Endothelial cell of umbilical vein (primary cell): ENCODE measurements around the gene TMEM129. TPM values are rescaled to one million over a fixed set of nuclear protein-coding genes. Genes with fewer than 3 reads are reported as not detected.

Experiments
- BruUV-seq: library from RNA; stranded (reverse); fragments of 400-500 nt; replicated peaks from 2 replicates; lab custom pipeline; 2021; lab: Mats Ljungman, UMichigan
- CTCF ChIA-PET: fragments of 300-600, 350-600 bp; sonication (Branson Sonifier 250); formaldehyde crosslinking; loops from one replicate; lab custom pipeline; 2021; ENCODE audit warnings: antibody characterized with exemption, inconsistent platforms; lab: Charles Lee
- POLR2A ChIA-PET: fragments of 300-600, 350-600 bp; sonication (Branson Sonifier 250); formaldehyde crosslinking; loops from one replicate; lab custom pipeline; 2021; ENCODE audit warnings: antibody characterized with exemption, inconsistent platforms; lab: Charles Lee
- DNase-seq: peaks from one replicate; pipeline ENCODE4 v3.0.0-alpha.2; 2011; ENCODE audit warnings: low read depth, low spot score
- FAIRE-seq: peaks from 2 replicates; lab custom pipeline; 2011; peaks lifted over from hg19 to GRCh38; lab: Jason Lieb, UNC
- H2AFZ ChIP-seq: 2 replicates; pipeline ENCODE4 v1.6.0; 2012; ENCODE audit warnings: low read depth, low read length, control low read depth, inconsistent platforms
- H3K27ac ChIP-seq: 2 replicates; pipeline ENCODE4 v1.5.1; 2011; ENCODE audit warnings: low read depth, mild to moderate bottlenecking, control low read depth, low read length, moderate library complexity; ENCODE audit not compliant: insufficient read depth
- H3K27me3 ChIP-seq, 2 experiments: 2 replicates each; pipeline versions ENCODE4 v1.6.0 to v1.6.1; 2011; ENCODE audit warnings: low read length in 2 of 2, mixed read lengths in 1 of 2; ENCODE audit not compliant: control insufficient read depth in 2 of 2, insufficient read depth in 2 of 2
- H3K36me3 ChIP-seq, 2 experiments: 2 replicates in 1 of 2; 3 replicates in 1 of 2; pipeline ENCODE4 v1.5.1; 2011; ENCODE audit warnings: low read length in 2 of 2, mild to moderate bottlenecking in 1 of 2, moderate library complexity in 1 of 2; ENCODE audit not compliant: control insufficient read depth in 2 of 2, insufficient read depth in 2 of 2; ENCODE audit errors: extremely low read depth in 1 of 2
- H3K4me1 ChIP-seq: 3 replicates; pipeline ENCODE4 v1.5.1; 2011; ENCODE audit warnings: mild to moderate bottlenecking, low read length; ENCODE audit not compliant: control insufficient read depth, insufficient read depth; ENCODE audit errors: extremely low read depth
- H3K4me2 ChIP-seq: 2 replicates; pipeline ENCODE4 v1.6.1; 2011; ENCODE audit warnings: low read length, control low read depth, mixed read lengths; ENCODE audit not compliant: insufficient read depth
- H3K4me3 ChIP-seq, 3 experiments: fragments of 200-600 bp in 1 of 3; sonication (generic), shearing (Covaris generic) in 1 of 3; replicated peaks in 1 of 3; 2 replicates each; pipeline ENCODE4 v1.5.1; 2011 to 2016; ENCODE audit warnings: control low read depth in 3 of 3, low read length in 3 of 3, mild to moderate bottlenecking in 2 of 3, inconsistent platforms in 1 of 3, low read depth in 1 of 3, moderate library complexity in 1 of 3; ENCODE audit not compliant: insufficient read depth in 1 of 3
- H3K79me2 ChIP-seq: 2 replicates; pipeline ENCODE4 v1.6.0; 2012; ENCODE audit warnings: low read length, inconsistent platforms; ENCODE audit not compliant: control insufficient read depth, insufficient read depth
- H3K9ac ChIP-seq: replicated peaks from 2 replicates; pipeline ENCODE3; 2011; ENCODE audit warnings: low read length, control low read depth; ENCODE audit not compliant: insufficient read depth; ENCODE audit errors: extremely low read depth
- H3K9me1 ChIP-seq: replicated peaks from 3 replicates; pipeline ENCODE4 v1.6.0; 2011; ENCODE audit warnings: mild to moderate bottlenecking, low read length; ENCODE audit not compliant: control insufficient read depth, insufficient read depth; ENCODE audit errors: extremely low read depth
- H3K9me3 ChIP-seq: replicated peaks from 2 replicates; pipeline ENCODE4 v1.5.1; 2012; ENCODE audit warnings: low read length, inconsistent platforms; ENCODE audit not compliant: control insufficient read depth, insufficient read depth
- H4K20me1 ChIP-seq: replicated peaks from 2 replicates; pipeline ENCODE3; 2011; ENCODE audit warnings: mild to moderate bottlenecking, low read length; ENCODE audit not compliant: control insufficient read depth, insufficient read depth; ENCODE audit errors: extremely low read depth
- EZH2 ChIP-seq: IDR thresholded peaks from 2 replicates; pipeline ENCODE4 v1.6.1; 2012; ENCODE audit warnings: borderline replicate concordance, low read depth, mild to moderate bottlenecking, moderate library complexity, low read length, inconsistent platforms; ENCODE audit not compliant: severe bottlenecking
- FOS ChIP-seq: IDR thresholded peaks from 2 replicates; pipeline ENCODE4 v1.6.1; 2011; ENCODE audit warnings: mild to moderate bottlenecking, low read length, moderate library complexity, borderline replicate concordance; ENCODE audit not compliant: insufficient read depth
- GATA2 ChIP-seq: IDR thresholded peaks from 2 replicates; pipeline ENCODE4 v1.7.0; 2011; ENCODE audit warnings: low read depth, mild to moderate bottlenecking, moderate library complexity, mixed read lengths, low read length; ENCODE audit not compliant: insufficient read length, insufficient read depth
- JUN ChIP-seq: IDR thresholded peaks from 2 replicates; pipeline ENCODE4 v1.6.1; 2011; ENCODE audit warnings: borderline replicate concordance, low read depth; ENCODE audit not compliant: insufficient read length, insufficient read depth
- MYC ChIP-seq: IDR thresholded peaks from one replicate; pipeline ENCODE4 v1.6.1; 2011; ENCODE audit warnings: mild to moderate bottlenecking, low read depth, low read length
- POLR2A ChIP-seq: IDR thresholded peaks from 2 replicates; pipeline ENCODE4 v1.6.1; 2012; ENCODE audit warnings: low read depth, mild to moderate bottlenecking, control low read depth, low read length
- POLR2AphosphoS5 ChIP-seq: IDR thresholded peaks from 2 replicates; pipeline ENCODE4 v1.6.1; 2012; ENCODE audit warnings: low read depth, mild to moderate bottlenecking, control low read depth, low read length, moderate library complexity; ENCODE audit not compliant: insufficient read depth
- dilution Hi-C: fragments of 300-500 bp; cut with MboI; formaldehyde crosslinking; loops from one replicate; pipeline ENCODE4 v1.15.0; 2019; ENCODE audit warnings: low sequenced_read_pairs; ENCODE audit not compliant: extremely low pct_ligation_motif_present
- intact Hi-C: fragments of 100-400 bp; cut with micrococcal nuclease; formaldehyde crosslinking; loops from one replicate; pipeline ENCODE4 v1.10.0; 2022
- polyA plus RNA-seq, 4 experiments: library from polyadenylated mRNA; depleted of rRNA in 3 of 4; stranded (reverse) in 3 of 4; unstranded in 1 of 4; fragments of >200 nt; gene quantifications; 2 replicates each; pipeline versions ENCODE4 v1.2.1 to v1.2.3, GENCODE V29; 2011 to 2012; ENCODE audit warnings: missing spikeins in 1 of 4
- total RNA-seq: library from RNA; stranded (reverse); gene quantifications from 2 replicates; pipeline ENCODE4 v1.2.3, GENCODE V29; 2021
- TF ChIP-seq, protein P1 (sequence below), 2 donors: IDR thresholded peaks; 1 replicate in 1 of 2; 2 replicates in 1 of 2; pipeline ENCODE4 v1.5.1; 2011; ENCODE audit warnings: low read length in 2 of 2, mild to moderate bottlenecking in 2 of 2, moderate library complexity in 2 of 2, control low read depth in 1 of 2, inconsistent platforms in 1 of 2, low read depth in 1 of 2; ENCODE audit not compliant: insufficient read depth in 1 of 2; ENCODE audit errors: extremely low read depth in 1 of 2
- TF ChIP-seq, protein P2 (sequence below): IDR thresholded peaks from 2 replicates; pipeline ENCODE4 v1.6.1; 2011; ENCODE audit not compliant: insufficient read depth, insufficient read length

TMEM129 gene
- total and polyA plus RNA-seq, 2 donors (not counting 3 experiments of a cell fraction or from before 2014, with no cell fraction given) = 23.2 to 33.2 TPM

GRCh38 chr4:1706358-1706757 lies 14.8 kb downstream of the TMEM129 start:
- Histone ChIP-seq H3K4me2 (no peak overlapping the region), H3K4me3 (no peak overlapping the region), H3K9me1 (no peaks in the 10 kb centered on the region), H3K79me2 (peaks cover 92% of the 10 kb centered on the region), H3K27me3 (no peaks in the 10 kb centered on the region), H3K9ac (no peak overlapping the region), H3K9me3 (no peaks in the 10 kb centered on the region), H4K20me1 (no peaks in the 10 kb centered on the region), H3K27ac (no peak overlapping the region), H2AFZ (no peak overlapping the region), H3K4me1 (peaks cover 10% of the 10 kb centered on the region), H3K36me3 (peaks cover 9 to 12% of the 10 kb centered on the region in 2 experiments)
- ChIA-PET POLR2A (no interaction called here), CTCF (interaction anchor here (1.2 to 6.0 kb wide), 2 partner anchors 14 to 21 kb away, joined by 3 to 53 read pairs; no protein-coding TSS in a partner anchor)
- no peak for FAIRE-seq
- TF ChIP-seq, protein P1, sequence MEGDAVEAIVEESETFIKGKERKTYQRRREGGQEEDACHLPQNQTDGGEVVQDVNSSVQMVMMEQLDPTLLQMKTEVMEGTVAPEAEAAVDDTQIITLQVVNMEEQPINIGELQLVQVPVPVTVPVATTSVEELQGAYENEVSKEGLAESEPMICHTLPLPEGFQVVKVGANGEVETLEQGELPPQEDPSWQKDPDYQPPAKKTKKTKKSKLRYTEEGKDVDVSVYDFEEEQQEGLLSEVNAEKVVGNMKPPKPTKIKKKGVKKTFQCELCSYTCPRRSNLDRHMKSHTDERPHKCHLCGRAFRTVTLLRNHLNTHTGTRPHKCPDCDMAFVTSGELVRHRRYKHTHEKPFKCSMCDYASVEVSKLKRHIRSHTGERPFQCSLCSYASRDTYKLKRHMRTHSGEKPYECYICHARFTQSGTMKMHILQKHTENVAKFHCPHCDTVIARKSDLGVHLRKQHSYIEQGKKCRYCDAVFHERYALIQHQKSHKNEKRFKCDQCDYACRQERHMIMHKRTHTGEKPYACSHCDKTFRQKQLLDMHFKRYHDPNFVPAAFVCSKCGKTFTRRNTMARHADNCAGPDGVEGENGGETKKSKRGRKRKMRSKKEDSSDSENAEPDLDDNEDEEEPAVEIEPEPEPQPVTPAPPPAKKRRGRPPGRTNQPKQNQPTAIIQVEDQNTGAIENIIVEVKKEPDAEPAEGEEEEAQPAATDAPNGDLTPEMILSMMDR (IDR thresholded peaks at IDR 0.05; ENCODE audit: extremely low read depth in 1 of 2, insufficient read depth in 1 of 2, low read depth in 1 of 2, low read length in 2 of 2) = no peak
- TF ChIP-seq EZH2 (no peak), POLR2A (no peak), JUN (no peak), GATA2 (no peak), MYC (no peak), FOS (no peak), POLR2AphosphoS5 (no peak)
- TF ChIP-seq, protein P2, sequence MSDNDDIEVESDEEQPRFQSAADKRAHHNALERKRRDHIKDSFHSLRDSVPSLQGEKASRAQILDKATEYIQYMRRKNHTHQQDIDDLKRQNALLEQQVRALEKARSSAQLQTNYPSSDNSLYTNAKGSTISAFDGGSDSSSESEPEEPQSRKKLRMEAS = no peak
- dilution Hi-C loops (no loop called here), intact Hi-C loops (no loop called here)
- BruUV-seq = no TSS peak
- no peak for DNase-seq
